Raji (cell line): ENCODE data around the gene CSNK1G1.

Source experiments
- POLR2A ChIP-seq: IDR thresholded peaks from 2 replicates; pipeline ENCODE4 v1.6.1; 2011; ENCODE audit warnings: low read depth, low read length, control low read depth; ENCODE audit not compliant: insufficient read depth

Gene CSNK1G1

GRCh38 chr15:64256051-64256450 is 99.9 kb downstream of the CSNK1G1 start:
- TF ChIP-seq POLR2A, result no peak

- TF ChIP-seq POLR2A, result no peak
Measured at GRCh38 chr15:64251658-64252057, 104.3 kb downstream of the CSNK1G1 start.

- no peak for TF ChIP-seq POLR2A
Measured at GRCh38 chr15:64251121-64251520, 104.9 kb downstream of the CSNK1G1 start.

DNA sequence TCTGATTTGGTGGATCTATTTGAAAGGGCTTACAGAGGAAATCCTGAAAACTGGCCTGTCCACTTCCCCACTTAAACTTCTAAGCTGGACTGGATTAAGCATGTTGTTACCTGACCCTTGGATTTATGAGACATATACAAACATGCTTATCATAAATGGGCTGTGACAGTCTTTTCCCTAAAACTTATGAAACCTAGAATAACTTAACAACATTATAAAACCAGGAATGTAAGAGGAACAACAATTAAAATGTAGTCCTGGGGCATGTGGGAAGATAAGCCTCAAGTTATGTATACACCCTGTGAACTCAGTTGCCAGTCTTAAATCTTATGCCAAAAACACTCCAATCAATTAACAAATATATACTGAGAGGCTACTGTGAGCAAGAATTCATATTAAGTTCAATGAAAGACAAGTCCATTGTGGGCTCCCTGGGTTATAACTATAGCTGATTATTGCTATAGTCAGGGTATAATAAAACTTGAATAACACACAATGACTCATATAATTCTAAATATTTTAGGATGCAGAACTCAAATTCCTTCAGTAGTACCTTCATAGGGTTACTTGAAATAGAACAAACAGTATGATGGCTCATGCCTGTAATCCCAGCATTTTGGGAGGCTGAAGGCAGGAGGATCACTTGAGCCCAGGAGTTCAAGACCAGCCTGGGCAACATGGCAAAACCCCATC is 105.9 kb downstream of the CSNK1G1 start:
- TF ChIP-seq POLR2A, result no peak

GRCh38 chr15:64249406-64249805 is 106.6 kb downstream of the CSNK1G1 start:
- no peak for TF ChIP-seq POLR2A

DNA sequence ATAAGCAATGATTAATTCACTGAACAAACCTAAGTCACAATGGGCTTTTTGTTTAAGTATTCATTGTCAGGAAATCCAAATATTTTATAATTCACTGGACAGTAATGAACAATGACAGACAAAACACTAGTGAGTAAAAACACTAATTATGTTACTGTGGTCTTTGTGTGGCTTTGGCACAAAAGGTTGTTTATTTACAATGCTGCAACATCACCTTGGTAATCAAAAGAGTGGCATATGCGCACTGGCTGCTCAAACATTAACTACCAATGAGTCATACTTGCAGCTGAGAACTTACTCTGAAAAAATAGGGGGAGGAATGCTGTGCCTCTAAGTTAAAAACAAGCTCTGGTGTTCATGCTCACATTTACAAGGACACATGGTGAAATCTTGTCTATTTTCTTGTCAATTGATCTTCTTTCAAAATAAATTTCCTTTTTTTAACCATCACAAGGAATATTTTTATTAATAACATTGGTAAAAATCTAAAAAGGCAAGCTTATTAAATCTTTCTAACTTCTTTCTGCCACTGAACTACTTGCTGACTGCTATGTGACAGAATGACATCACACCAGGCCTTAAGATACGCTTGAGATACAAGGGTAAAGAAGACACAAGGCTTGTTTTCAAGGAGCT is 107.9 kb downstream of the CSNK1G1 start:
- no peak for TF ChIP-seq POLR2A

- TF ChIP-seq POLR2A, result no peak
Measured at GRCh38 chr15:64247535-64247905, 108.5 kb downstream of the CSNK1G1 start.

DNA sequence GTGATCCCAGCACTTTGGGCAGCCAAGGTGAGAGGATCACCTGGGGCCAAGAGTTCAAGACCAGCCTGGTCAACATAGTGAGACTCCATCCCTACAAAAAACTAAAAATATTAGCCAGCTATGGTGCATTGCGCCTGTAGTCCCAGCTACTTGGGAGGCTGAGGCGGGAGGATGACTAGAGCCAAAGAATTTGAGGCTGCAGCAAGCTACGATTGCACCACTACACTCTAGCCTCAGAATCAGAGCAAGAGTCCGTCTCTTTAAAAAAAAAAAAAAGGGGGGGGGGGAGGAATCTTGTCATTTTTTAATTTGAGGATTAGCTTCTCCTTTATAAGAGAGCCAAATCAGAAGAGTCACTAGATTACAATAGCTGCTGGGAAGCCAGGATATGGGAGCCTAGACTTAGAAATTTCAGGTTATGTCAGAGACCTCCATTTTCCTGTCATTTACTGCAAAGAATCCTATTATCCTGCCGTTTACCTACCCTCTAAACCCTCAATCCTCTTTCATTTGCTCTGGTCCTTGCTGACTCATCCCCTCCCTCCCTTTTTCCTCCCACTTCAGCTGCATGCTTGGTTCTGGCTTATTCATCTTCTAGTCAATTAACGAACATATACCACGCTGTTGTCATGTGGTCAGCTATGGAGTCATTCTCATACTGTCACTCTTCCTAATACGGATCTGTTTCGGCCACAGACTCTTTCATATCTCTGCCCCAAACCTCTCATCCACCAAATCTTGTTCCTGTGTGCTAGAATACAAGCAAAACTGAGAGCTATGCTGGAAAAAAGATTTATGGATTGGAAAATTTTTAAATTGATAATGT is 109.4 kb downstream of the CSNK1G1 start:
- no peak for TF ChIP-seq POLR2A

DNA sequence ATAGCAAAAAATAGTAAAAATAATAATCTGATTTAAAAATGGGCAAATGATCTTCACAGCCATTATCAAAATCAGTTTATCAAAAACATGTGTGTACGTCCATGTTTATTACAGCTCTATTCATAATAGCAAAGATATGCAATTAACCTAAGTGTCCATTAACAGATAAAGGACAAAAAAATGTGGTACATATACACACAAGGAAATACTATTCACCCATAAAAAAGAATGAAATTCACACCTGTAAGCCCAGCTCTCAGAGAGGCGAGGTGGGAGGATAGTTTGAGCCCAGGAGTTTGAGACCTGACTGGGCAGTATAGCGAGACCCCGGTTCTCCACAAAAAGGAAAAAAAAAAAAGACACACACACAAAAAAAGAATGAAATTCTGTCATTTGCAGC is 110.6 kb downstream of the CSNK1G1 start:
- TF ChIP-seq POLR2A, result no peak

DNA sequence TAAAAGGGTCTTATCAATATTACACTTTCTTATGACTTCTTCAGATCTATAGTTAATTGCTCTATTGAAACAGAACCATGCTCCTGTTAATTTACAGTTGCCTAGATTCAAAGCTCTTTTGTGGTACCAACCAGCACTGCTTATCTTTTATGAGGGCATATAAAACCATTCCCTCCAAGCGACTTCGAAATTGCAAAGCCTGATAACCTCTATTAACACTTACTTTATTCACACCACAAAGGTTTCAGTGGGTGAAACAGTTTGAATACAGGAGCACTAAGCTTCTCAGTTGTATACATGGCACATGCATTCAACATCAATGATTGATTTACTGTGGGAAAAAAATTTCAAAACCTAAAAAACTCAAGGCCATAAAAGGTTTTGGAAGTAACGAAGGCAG is 118.3 kb downstream of the CSNK1G1 start:
- no peak for TF ChIP-seq POLR2A

DNA sequence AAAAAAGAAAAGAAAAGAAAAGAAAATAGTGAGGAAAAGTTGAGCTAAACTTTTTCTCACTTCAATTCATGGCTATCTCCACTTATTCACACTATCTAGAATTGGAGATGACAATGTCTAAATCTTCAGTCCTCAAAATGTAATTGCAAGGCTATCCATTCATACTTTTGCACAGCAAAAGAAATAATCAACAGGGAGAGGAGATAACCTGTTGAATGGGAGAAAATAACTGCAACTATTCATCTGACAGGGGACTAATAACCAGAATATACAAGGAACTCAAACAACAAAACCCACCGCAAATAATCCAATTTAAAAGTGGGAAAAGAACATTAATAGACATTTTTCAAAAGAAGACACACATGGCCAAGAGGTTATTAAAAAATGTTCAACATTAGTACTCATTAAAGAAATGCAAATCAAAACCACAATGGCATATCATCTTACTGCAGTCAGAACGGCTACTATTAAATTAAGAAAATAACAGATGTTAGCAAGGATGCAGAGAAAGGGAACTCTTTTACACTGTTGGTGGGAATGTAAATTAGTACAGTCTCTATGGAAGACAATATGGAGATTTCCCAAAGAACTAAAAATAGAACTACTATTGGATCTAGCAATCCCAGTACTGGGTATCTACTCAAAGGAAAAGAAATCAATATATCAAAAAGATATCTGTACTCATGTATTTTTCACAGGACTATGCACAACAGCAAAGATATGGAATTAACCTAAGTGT is 119.6 kb downstream of the CSNK1G1 start:
- no peak for TF ChIP-seq POLR2A

DNA sequence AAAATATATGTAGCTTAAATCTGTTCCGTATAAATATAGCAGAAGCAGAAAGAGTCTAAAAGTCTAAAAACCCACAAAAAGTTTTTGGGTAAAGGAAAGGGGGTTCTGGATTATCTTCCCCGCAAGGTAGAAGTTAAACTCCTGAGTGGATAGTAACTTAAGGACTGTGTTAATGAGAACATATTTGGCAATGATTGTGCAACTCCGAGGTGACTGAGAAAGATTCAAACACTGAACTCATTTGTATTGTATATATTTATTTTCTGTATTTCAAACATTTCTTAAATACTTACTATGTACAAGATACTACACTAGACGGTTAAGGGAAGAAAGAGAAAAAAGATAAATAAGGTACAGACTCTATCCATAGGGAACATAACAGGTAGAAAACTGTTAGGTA is 120.4 kb downstream of the CSNK1G1 start:
- no peak for TF ChIP-seq POLR2A

- TF ChIP-seq POLR2A, result no peak
Measured at GRCh38 chr15:64233299-64233698, 122.7 kb downstream of the CSNK1G1 start.

DNA sequence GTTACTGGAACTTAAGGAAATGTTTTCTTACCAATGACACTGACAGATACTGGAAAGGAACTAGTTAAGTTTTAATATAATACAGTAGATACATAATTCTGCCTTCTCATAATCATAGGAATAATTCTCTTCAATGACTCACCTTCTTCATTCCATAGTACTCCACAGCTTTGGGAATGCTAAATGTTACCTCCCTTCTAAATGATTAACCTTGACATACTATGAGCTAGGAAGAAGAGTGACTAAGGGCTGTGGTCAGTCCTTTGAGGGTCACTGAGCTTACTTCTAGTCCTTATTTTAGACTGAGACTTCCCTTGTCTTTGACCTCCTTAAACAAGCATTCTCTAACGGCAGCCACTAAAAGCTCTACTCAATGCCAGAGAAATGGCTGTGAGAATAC is 123.6 kb downstream of the CSNK1G1 start:
- no peak for TF ChIP-seq POLR2A

GRCh38 chr15:64229129-64229724 is 126.7 kb downstream of the CSNK1G1 start:
- no peak for TF ChIP-seq POLR2A
